HepG2 (cell line): ENCODE data around the gene ZNF506. TPM values are rescaled to one million over a fixed set of nuclear protein-coding genes. Genes with fewer than 3 reads are reported as not detected.

Experiments used
- AGO2 ChIP-seq: fragments of 200-400 bp; formaldehyde crosslinking; optimal IDR thresholded peaks from 2 replicates; pipeline ENCODE3; 2017; ENCODE audit warnings: mild to moderate bottlenecking, low read depth, low read length, moderate library complexity
- GATAD1 ChIP-seq: IDR thresholded peaks from 2 replicates; pipeline ENCODE4 v1.6.1; 2016; ENCODE audit warnings: missing genetic modification reagents, missing compliant biosample characterization
- KDM6A ChIP-seq: IDR thresholded peaks from 2 replicates; pipeline ENCODE4 v1.6.1; 2016; ENCODE audit warnings: low read depth
- PAF1 ChIP-seq: IDR thresholded peaks from 2 replicates; pipeline ENCODE4 v1.6.1; 2016; ENCODE audit warnings: missing genetic modification reagents, missing compliant biosample characterization
- SRSF9 ChIP-seq: fragments of 200-400 bp; formaldehyde crosslinking; IDR thresholded peaks from 2 replicates; pipeline ENCODE4 v1.6.1; 2018; ENCODE audit warnings: borderline replicate concordance, mild to moderate bottlenecking, low read depth, low read length; ENCODE audit not compliant: insufficient read depth, poor library complexity, severe bottlenecking
- TAF1 ChIP-seq: sonication (generic); formaldehyde crosslinking; IDR thresholded peaks from 2 replicates; pipeline ENCODE4 v1.4.0; 2020; ENCODE audit warnings: missing genetic modification reagents
- ZNF160 ChIP-seq: sonication (generic); formaldehyde crosslinking; IDR thresholded peaks from 2 replicates; pipeline ENCODE4 v1.8.0; 2022; ENCODE audit warnings: mild to moderate bottlenecking, inconsistent platforms, missing genetic modification reagents
- ZNF335 ChIP-seq: sonication (generic); formaldehyde crosslinking; IDR thresholded peaks from 2 replicates; pipeline ENCODE4 v1.4.0; 2020; ENCODE audit warnings: missing genetic modification reagents
- ZNF557 ChIP-seq: sonication (generic); formaldehyde crosslinking; IDR thresholded peaks from 2 replicates; pipeline ENCODE4 v1.4.0; 2020; ENCODE audit warnings: missing genetic modification reagents
- ZNF564 ChIP-seq: sonication (generic); formaldehyde crosslinking; IDR thresholded peaks from 2 replicates; pipeline ENCODE4 v1.8.1; 2023; ENCODE audit warnings: mild to moderate bottlenecking, missing genetic modification reagents
- ZNF567 ChIP-seq: sonication (generic); formaldehyde crosslinking; IDR thresholded peaks from 2 replicates; pipeline ENCODE4 v1.8.1; 2023; ENCODE audit warnings: mild to moderate bottlenecking, missing genetic modification reagents, borderline replicate concordance
- polyA plus RNA-seq, 8 experiments: library from polyadenylated mRNA; depleted of rRNA in 3 of 8; stranded (reverse) in 7 of 8; unstranded in 1 of 8; fragments of >200 nt; fragmentation: Illumina TruSeq in 4 of 8; extraction: Trizol in 4 of 8; gene quantifications; 2 replicates each; pipeline versions ENCODE4 v1.2.1 to v1.2.3, GENCODE V29; 2011 to 2016; ENCODE audit warnings: low read depth in 4 of 8, missing spikeins in 1 of 8, mixed read lengths in 1 of 8; ENCODE audit not compliant: insufficient read depth in 1 of 8
- total RNA-seq, 5 experiments: library from RNA; depleted of rRNA; stranded (reverse); fragments of >200 nt; fragmentation: Illumina TruSeq; extraction: Trizol; gene quantifications; 2 replicates each; pipeline ENCODE4 v1.2.3, GENCODE V29; 2016; ENCODE audit warnings: low read depth in 1 of 5
- TF ChIP-seq, protein P1 (sequence below): sonication (generic); formaldehyde crosslinking; IDR thresholded peaks from 2 replicates; pipeline ENCODE4 v1.8.1; 2023; ENCODE audit warnings: mild to moderate bottlenecking, moderate library complexity, missing genetic modification reagents
- TF ChIP-seq, protein P2 (sequence below): sonication (generic); formaldehyde crosslinking; IDR thresholded peaks from 2 replicates; pipeline ENCODE4 v1.4.0; 2020; ENCODE audit warnings: missing genetic modification reagents
- TF ChIP-seq, protein P3 (sequence below): sonication (generic); formaldehyde crosslinking; IDR thresholded peaks from 2 replicates; pipeline ENCODE4 v1.8.0; 2022; ENCODE audit warnings: low read depth, missing genetic modification reagents
- TF ChIP-seq, protein P4 (sequence below), 2 experiments: sonication (generic) in 1 of 2; formaldehyde crosslinking in 1 of 2; IDR thresholded peaks; 2 replicates each; pipeline versions ENCODE4 v1.4.0 to v1.6.1; 2016 to 2020; ENCODE audit warnings: borderline replicate concordance in 1 of 2, low read depth in 1 of 2, mild to moderate bottlenecking in 1 of 2, missing genetic modification reagents in 1 of 2

The ZNF506 gene
- total and polyA plus RNA-seq, 2 of the 13 experiments (the other 11 are each of a cell fraction or from before 2014, with no cell fraction given) = not detected

DNA sequence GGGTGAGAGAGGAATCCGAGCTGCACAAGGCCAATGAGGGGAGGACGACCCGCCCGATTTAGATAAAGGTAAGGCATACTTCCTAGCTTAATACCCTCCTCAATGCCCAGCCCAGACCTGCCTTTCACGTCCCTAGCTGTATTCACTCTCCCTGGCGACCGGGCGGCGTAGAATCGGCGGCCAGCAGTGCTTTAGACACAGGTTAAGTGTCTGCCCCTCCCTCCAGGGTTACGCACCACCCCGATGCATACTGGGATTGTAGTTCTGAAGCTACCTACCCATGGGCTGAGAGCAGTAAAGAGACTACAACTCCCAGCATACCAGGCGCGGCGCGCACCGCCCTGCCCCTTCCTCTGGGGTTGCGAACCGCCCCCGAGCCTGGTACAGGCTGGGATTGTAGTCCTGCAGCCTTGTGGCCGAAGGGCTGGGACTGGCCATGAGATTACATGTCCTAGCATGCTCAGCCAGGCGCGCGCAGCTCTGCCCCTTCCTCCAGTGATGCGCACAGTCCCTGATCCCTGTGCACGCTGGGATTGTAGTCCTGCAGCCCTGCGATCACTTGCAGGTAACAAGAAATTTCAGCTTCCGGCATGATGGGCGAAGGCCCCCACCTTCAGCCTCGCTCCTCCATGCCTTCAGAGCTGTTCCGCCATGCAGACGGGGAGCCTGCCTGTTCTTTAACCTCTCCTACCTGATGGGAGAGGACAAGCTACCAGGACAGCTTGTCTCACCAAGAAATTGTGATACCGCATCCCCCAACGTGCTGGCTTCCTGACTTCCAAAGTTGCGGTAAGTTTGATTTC is 45.1 kb downstream of the ZNF506 start (continued):
- TF ChIP-seq, protein P1, sequence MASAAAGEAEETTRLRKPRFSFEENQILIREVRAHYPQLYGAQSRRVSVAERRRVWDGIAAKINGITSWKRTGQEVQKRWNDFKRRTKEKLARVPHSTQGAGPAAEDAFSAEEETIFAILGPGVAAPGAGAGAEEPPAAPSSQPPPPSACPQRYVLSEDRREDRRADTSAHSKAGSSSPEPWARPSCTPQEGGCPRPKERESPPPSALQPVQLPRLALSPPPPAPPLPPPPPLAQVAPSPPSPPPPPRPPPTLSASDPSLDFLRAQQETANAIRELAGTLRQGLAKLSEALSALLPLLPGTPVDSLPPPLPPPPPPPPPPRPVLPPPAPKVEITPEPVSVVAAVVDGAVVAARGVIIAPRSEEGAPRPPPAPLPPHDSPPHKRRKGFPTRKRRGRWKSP (CRISPR knock-in tag) = peak; percentile 67; the same call in 1 of the 2 replicates
- no peak for TF ChIP-seq AGO2
- TF ChIP-seq TAF1 (CRISPR knock-in tag) = peak; percentile 80
- TF ChIP-seq, protein P2, sequence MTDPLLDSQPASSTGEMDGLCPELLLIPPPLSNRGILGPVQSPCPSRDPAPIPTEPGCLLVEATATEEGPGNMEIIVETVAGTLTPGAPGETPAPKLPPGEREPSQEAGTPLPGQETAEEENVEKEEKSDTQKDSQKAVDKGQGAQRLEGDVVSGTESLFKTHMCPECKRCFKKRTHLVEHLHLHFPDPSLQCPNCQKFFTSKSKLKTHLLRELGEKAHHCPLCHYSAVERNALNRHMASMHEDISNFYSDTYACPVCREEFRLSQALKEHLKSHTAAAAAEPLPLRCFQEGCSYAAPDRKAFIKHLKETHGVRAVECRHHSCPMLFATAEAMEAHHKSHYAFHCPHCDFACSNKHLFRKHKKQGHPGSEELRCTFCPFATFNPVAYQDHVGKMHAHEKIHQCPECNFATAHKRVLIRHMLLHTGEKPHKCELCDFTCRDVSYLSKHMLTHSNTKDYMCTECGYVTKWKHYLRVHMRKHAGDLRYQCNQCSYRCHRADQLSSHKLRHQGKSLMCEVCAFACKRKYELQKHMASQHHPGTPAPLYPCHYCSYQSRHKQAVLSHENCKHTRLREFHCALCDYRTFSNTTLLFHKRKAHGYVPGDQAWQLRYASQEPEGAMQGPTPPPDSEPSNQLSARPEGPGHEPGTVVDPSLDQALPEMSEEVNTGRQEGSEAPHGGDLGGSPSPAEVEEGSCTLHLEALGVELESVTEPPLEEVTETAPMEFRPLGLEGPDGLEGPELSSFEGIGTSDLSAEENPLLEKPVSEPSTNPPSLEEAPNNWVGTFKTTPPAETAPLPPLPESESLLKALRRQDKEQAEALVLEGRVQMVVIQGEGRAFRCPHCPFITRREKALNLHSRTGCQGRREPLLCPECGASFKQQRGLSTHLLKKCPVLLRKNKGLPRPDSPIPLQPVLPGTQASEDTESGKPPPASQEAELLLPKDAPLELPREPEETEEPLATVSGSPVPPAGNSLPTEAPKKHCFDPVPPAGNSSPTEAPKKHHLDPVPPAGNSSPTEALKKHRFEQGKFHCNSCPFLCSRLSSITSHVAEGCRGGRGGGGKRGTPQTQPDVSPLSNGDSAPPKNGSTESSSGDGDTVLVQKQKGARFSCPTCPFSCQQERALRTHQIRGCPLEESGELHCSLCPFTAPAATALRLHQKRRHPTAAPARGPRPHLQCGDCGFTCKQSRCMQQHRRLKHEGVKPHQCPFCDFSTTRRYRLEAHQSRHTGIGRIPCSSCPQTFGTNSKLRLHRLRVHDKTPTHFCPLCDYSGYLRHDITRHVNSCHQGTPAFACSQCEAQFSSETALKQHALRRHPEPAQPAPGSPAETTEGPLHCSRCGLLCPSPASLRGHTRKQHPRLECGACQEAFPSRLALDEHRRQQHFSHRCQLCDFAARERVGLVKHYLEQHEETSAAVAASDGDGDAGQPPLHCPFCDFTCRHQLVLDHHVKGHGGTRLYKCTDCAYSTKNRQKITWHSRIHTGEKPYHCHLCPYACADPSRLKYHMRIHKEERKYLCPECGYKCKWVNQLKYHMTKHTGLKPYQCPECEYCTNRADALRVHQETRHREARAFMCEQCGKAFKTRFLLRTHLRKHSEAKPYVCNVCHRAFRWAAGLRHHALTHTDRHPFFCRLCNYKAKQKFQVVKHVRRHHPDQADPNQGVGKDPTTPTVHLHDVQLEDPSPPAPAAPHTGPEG (CRISPR knock-in tag) = 0 out of 2 replicates have a peak, but pooled peaks have one; percentile 8
- peak; percentile 88 for TF ChIP-seq GATAD1 (CRISPR knock-in tag)
- TF ChIP-seq ZNF564 (CRISPR knock-in tag) = no peak
- TF ChIP-seq, protein P3, sequence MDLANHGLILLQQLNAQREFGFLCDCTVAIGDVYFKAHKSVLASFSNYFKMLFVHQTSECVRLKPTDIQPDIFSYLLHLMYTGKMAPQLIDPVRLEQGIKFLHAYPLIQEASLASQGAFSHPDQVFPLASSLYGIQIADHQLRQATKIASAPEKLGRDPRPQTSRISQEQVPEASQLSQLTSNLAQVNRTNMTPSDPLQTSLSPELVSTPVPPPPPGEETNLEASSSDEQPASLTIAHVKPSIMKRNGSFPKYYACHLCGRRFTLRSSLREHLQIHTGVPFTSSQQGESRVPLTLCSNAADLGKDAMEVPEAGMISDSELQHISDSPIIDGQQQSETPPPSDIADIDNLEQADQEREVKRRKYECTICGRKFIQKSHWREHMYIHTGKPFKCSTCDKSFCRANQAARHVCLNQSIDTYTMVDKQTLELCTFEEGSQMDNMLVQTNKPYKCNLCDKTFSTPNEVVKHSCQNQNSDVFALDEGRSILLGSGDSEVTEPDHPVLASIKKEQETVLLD = no peak
- TF ChIP-seq PAF1 (CRISPR knock-in tag) = no peak
- TF ChIP-seq, protein P4, sequence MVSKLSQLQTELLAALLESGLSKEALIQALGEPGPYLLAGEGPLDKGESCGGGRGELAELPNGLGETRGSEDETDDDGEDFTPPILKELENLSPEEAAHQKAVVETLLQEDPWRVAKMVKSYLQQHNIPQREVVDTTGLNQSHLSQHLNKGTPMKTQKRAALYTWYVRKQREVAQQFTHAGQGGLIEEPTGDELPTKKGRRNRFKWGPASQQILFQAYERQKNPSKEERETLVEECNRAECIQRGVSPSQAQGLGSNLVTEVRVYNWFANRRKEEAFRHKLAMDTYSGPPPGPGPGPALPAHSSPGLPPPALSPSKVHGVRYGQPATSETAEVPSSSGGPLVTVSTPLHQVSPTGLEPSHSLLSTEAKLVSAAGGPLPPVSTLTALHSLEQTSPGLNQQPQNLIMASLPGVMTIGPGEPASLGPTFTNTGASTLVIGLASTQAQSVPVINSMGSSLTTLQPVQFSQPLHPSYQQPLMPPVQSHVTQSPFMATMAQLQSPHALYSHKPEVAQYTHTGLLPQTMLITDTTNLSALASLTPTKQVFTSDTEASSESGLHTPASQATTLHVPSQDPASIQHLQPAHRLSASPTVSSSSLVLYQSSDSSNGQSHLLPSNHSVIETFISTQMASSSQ (IDR thresholded peaks at IDR 0.05; ENCODE audit: low read depth) = no peak
- TF ChIP-seq, protein P4 (CRISPR knock-in tag; IDR thresholded peaks at IDR 0.05; ENCODE audit: borderline replicate concordance) = peak; percentile 69; the same call in 1 of the 2 replicates
- TF ChIP-seq SRSF9 = no peak
- no peak for TF ChIP-seq KDM6A (CRISPR knock-in tag)
- TF ChIP-seq ZNF160 = peak; percentile 83
- no peak for TF ChIP-seq ZNF557 (CRISPR knock-in tag)
- TF ChIP-seq ZNF567 (CRISPR knock-in tag) = 0 out of 2 replicates have a peak, but pooled peaks have one; percentile 76
- TF ChIP-seq ZNF335 = peak; percentile 85; the same call in 1 of the 2 replicates
